OCI-LY7 (cell line): ENCODE results near the gene SMPD3. TPM values are rescaled to one million over a fixed set of nuclear protein-coding genes. Genes with fewer than 3 reads are reported as not detected.

ENCODE experiments used
- BruUV-seq: library from RNA; stranded (reverse); fragments of 400-500 nt; replicated peaks from 2 replicates; lab custom pipeline; 2021; lab: Mats Ljungman, UMichigan
- CTCF ChIA-PET: fragments of 300-600 bp; sonication (Branson Sonifier 250); formaldehyde crosslinking; loops from one replicate; lab custom pipeline; 2022; ENCODE audit warnings: antibody characterized with exemption; ENCODE audit not compliant: unreplicated experiment; lab: Charles Lee
- POLR2A ChIA-PET: fragments of 300-600 bp; sonication (Branson Sonifier 250); formaldehyde crosslinking; loops from one replicate; lab custom pipeline; 2022; ENCODE audit warnings: antibody characterized with exemption; lab: Charles Lee
- DNase-seq: peaks from one replicate; pipeline ENCODE4 v3.0.0-alpha.2; 2015; ENCODE audit warnings: low spot score
- H2AFZ ChIP-seq: fragments of 200-600 bp; sonication (generic), shearing (Covaris generic); 2 replicates; pipeline ENCODE4 v1.6.1; 2014; ENCODE audit warnings: mild to moderate bottlenecking, antibody characterized with exemption, low read length, moderate library complexity
- H3K27ac ChIP-seq: fragments of 200-600 bp; sonication (generic); 2 replicates; pipeline ENCODE4 v1.5.1; 2014; ENCODE audit warnings: mixed run types, low read depth, mild to moderate bottlenecking, moderate library complexity, low read length, inconsistent platforms; ENCODE audit not compliant: poor library complexity, severe bottlenecking
- H3K36me3 ChIP-seq: fragments of 200-600 bp; sonication (generic); 2 replicates; pipeline ENCODE4 v1.6.1; 2014; ENCODE audit warnings: mild to moderate bottlenecking, antibody characterized with exemption, low read length, moderate library complexity, mixed read lengths; ENCODE audit not compliant: insufficient read depth
- H3K4me1 ChIP-seq: fragments of 200-600 bp; sonication (generic); 2 replicates; pipeline ENCODE4 v1.5.1; 2014; ENCODE audit warnings: mild to moderate bottlenecking, low read length; ENCODE audit not compliant: insufficient read depth, poor library complexity, severe bottlenecking
- H3K4me2 ChIP-seq: fragments of 200-600 bp; sonication (generic); 2 replicates; pipeline ENCODE4 v1.6.1; 2014; ENCODE audit warnings: mild to moderate bottlenecking, low read length
- H3K4me3 ChIP-seq: fragments of 200-600 bp; sonication (generic); 2 replicates; pipeline ENCODE4 v1.5.1; 2014; ENCODE audit warnings: mild to moderate bottlenecking, low read depth, low read length; ENCODE audit not compliant: poor library complexity, severe bottlenecking
- H3K79me2 ChIP-seq: fragments of 200-600 bp; sonication (generic); 2 replicates; pipeline ENCODE4 v1.6.1; 2016; ENCODE audit warnings: low read depth, mild to moderate bottlenecking, low read length, moderate library complexity, mixed read lengths; ENCODE audit not compliant: insufficient read depth
- H3K9me2 ChIP-seq: fragments of 200-600 bp; sonication (generic); 2 replicates; pipeline ENCODE4 v1.6.1; 2016; ENCODE audit warnings: mild to moderate bottlenecking, low read length, mixed read lengths; ENCODE audit not compliant: insufficient read depth
- H3K9me3 ChIP-seq: fragments of 200-600 bp; sonication (generic); 2 replicates; pipeline ENCODE4 v1.6.1; 2014; ENCODE audit warnings: mild to moderate bottlenecking, mixed run types, low read length, mixed read lengths
- H4K20me1 ChIP-seq: fragments of 200-600 bp; sonication (generic); 2 replicates; pipeline ENCODE4 v1.6.1; 2014; ENCODE audit warnings: mild to moderate bottlenecking, antibody characterized with exemption, low read length, moderate library complexity, mixed read lengths; ENCODE audit not compliant: insufficient read depth
- CTCF ChIP-seq: fragments of 200-600 bp; sonication (generic); conservative IDR thresholded peaks from 2 replicates; pipeline ENCODE4 v1.5.1; 2014; ENCODE audit warnings: mild to moderate bottlenecking, antibody characterized with exemption, low read length, moderate library complexity, mixed read lengths
- EZH2phosphoT487 ChIP-seq: fragments of 200-600 bp; sonication (generic); IDR thresholded peaks from 2 replicates; pipeline ENCODE4 v1.6.1; 2018; ENCODE audit warnings: low read depth, borderline replicate concordance, mild to moderate bottlenecking, mixed run types, antibody characterized with exemption, low read length, moderate library complexity, mixed read lengths
- intact Hi-C: fragments of 100-400 bp; cut with micrococcal nuclease; formaldehyde crosslinking; loops from one replicate; pipeline ENCODE4 v1.10.0; 2022; ENCODE audit not compliant: unreplicated experiment
- total RNA-seq, 2 experiments: library from RNA; depleted of rRNA in 1 of 2; stranded (reverse); fragments of >200 nt in 1 of 2; shearing (Covaris generic) in 1 of 2; gene quantifications; 2 replicates each; pipeline ENCODE4 v1.2.3, GENCODE V29; 2014 to 2022

Gene SMPD3
- total RNA-seq, 2 experiments from 2014 or later: 0.16 to 0.51 TPM

GRCh38 chr16:68472581-68472980, 24.3 kb upstream of the SMPD3 start:
- no TSS peak for BruUV-seq
- Histone ChIP-seq H2AFZ (no peak overlapping the region), H3K27ac (no peak overlapping the region), H3K4me3 (no peak overlapping the region), H3K4me2 (no peak overlapping the region), H3K9me2 (no peaks in the 10 kb centered on the region), H3K36me3 (no peaks in the 10 kb centered on the region), H3K9me3 (no peaks in the 10 kb centered on the region), H3K4me1 (peaks cover 33% of the 10 kb centered on the region), H4K20me1 (no peaks in the 10 kb centered on the region), H3K79me2 (no peaks in the 10 kb centered on the region)
- no peak for DNase-seq
- CTCF ChIA-PET: no interaction called here
- TF ChIP-seq EZH2phosphoT487: no peak
- TF ChIP-seq CTCF: no peak
- intact Hi-C loops: no loop called here
- POLR2A ChIA-PET: interaction anchor here (6.0 kb wide), 1 partner anchor 15 kb away, joined by 31 read pairs; no protein-coding TSS in a partner anchor

- DNase-seq: peak; percentile 42
Measured at GRCh38 chr16:68470461-68471150, 22.3 kb upstream of the SMPD3 start.

More at GRCh38 chr16:68470461-68471150, 22.3 kb upstream of the SMPD3 start:
- no peaks in the 10 kb centered on the region for H3K9me2 ChIP-seq
- H3K4me3 ChIP-seq: peak overlapping the region; percentile 45
- TF ChIP-seq EZH2phosphoT487: no peak
- no peak for TF ChIP-seq CTCF
- H3K4me2 ChIP-seq: peak overlapping the region; percentile 63
- CTCF ChIA-PET: interaction anchor here (1.2 kb wide), 1 partner anchor 16 kb away, joined by 3 read pairs; no protein-coding TSS in a partner anchor
- H3K79me2 ChIP-seq: no peaks in the 10 kb centered on the region
- POLR2A ChIA-PET: interaction anchor here (0.5 to 6.0 kb wide), 9 partner anchors 10 to 987 kb away, joined by 3 to 31 read pairs (median 5); partner anchors contain the start of gene AGRP
- H3K4me1 ChIP-seq: peaks cover 33% of the 10 kb centered on the region
- peak overlapping the region; percentile 93 for H2AFZ ChIP-seq
- no peaks in the 10 kb centered on the region for H4K20me1 ChIP-seq
- H3K27ac ChIP-seq: no peak overlapping the region
- no peaks in the 10 kb centered on the region for H3K36me3 ChIP-seq
- BruUV-seq: no TSS peak
- no peaks in the 10 kb centered on the region for H3K9me3 ChIP-seq
- intact Hi-C loops: loop anchor here (1.0 kb wide), 1 partner anchor 21 kb away; no protein-coding TSS in a partner anchor
